HPDE6-E6E7 (cell line): ENCODE results near the gene SYNC.
"Not testable (repeated sequence)": the region's sequence is repeated elsewhere in the genome, so short reads cannot be mapped to it uniquely, and the experiment has no call there.

Source experiments
- DNase-seq: peaks from one replicate; pipeline ENCODE4 v3.0.0; 2011; ENCODE audit warnings: missing footprints; ENCODE audit errors: extremely low spot score

Gene SYNC

DNA sequence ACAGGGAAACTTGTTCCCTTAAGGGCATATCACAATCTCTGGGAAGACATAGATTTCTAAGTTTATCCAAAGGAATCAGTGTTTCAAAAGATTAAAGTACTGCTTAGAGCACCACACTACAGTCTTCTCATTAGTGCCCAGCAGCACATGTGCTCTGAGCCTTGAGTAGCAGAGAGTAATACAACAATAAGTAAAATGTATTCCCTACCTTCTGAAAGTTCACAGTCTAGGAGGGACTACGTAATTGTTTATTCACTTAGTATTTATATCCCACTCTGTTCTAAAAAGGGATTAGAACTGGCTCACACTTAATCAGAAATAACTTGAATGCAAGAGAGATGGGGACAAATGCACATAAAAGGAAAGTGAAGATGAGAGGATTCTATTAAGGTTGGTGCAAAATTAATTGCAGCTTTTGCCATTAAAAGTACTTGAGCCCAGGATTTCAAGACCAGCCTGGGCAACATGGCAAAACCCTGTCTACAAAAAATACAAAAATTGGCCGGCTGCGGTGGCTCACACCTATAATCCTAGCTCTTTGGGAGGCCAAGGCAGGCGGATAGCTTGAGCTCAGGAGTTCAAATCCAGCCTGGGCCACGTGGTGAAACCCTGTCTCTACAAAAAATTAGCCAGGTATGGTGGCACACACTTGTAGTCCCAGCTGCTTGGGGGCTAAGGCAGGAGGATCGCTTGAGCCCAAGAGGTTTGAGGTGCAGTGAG, 9.0 kb downstream of the SYNC start:
- DNase-seq: no peak

DNA sequence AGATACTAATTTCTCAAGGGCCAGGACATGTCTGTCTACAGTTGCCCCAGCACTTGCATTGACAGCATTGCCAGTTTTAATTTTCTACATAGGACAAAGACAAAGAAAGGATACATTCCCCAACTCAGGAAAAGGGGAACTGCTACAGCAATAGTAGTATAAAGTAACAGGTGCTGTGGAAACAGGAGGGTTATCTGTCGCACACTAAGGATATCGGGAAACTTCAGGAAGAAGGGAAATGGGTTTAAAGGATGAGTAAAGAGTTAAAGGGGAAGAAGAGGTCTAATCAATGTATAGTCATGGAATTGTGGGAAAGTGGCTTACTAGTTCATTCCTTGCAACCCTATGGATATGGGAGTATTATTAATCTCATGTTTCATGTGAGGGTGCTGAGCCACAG, 16.2 kb downstream of the SYNC start:
- no peak for DNase-seq

DNA sequence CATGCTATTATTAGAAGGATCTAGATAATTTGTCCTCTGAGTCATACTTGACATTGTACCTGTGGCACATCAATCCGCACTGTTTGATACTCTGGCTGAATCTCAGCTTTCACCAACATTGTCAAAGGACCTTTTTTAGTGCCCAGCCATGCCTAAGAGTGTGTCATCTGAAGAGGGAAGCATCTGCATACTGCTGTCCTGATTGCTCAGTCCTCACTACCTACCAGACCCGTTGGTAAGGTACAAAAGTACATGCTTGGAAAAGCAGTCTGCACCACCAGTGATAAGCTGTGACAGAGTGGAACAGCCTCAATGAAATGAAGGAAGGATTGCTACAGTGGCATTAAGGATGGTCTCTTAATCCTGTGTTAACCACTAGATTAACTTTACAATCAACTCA, 17.1 kb downstream of the SYNC start:
- no peak for DNase-seq

DNA sequence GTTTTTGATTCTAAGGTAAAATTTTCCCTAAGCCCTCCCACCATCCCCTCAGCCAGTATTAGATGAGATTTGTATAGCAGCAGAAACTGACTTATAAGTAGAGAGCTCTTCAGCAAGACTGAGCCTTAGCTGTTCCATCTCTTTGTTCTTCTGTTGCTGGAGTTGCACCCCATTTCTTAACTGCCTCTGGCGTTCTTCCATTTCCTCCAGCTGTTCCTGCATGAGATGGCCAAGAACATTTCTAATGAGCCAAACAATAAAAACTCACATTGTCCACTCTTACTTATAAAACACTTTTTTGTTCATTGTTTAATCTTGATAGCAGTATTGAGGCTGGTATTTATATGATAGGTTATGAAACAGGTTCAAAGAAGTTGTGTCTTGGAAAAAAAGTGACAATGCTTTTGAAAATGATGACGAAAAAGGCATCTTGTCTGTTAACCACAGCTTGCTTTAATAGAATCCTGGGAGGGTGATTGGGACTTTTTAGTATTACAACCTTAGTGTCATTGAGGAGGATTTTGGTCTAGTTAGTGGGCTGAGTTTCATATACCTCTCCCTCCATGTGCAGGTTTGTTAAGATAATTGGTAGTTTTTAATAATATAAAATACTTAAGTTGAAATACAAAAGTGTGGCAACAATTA, 18.3 kb downstream of the SYNC start:
- no peak for DNase-seq

DNA sequence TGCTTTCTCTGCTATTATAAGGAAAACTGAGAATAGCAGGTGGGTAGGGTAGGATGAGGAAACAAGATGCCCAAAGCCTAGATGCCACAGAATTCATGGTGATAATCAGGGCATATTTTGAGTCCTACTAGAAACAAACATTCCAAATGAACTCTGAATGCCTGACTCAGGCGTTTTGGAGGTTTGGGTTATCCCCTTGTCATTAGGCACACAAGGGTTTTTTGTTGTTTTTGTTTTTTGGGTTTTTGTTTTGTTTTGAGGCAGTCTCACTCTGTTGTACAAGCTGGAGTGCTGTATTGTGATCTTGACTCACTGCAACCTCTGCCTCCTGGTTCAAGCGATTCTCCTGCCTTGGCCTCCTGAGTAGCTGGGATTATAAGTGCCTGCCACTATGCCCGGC, 19.2 kb downstream of the SYNC start:
- DNase-seq: no peak

DNA sequence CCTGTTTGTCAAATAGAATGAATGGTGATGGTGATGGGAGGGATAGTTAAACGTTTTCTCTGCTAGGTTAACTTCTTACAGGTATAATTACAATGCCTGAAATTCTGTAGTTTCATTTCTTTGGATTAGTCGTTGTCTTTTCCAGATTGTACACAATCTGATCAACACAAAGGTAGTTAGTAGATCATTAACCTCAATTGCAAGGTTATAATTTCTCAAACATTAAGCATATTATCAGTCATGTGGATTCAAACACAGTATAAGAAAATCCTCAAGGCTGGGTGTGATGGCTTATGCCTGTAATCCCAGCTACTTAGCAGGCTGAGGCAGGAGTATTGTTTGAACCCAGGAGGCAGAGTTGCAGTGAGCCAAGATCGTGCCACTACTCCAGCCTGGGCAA, 20.6 kb downstream of the SYNC start:
- DNase-seq: no peak

DNA sequence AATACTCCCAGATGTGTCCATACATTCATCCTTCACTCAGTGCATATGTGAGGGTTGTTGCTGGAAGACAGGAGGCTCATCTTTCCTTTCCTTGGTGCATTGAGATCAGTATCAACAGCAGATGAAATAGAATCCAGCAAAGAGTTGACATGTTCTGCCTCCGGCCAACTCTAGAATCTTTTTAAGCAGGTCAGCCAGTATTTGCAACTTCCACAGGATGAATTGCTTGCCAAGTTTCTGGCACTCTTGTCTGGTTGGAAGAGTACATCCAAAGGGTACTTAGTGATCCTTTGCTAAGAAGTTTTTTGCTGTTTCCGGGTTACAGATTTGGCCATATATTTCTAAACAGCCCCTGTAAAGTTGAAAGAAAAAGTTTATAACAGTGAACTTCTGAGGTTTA, 21.1 kb downstream of the SYNC start:
- DNase-seq: no peak

DNA sequence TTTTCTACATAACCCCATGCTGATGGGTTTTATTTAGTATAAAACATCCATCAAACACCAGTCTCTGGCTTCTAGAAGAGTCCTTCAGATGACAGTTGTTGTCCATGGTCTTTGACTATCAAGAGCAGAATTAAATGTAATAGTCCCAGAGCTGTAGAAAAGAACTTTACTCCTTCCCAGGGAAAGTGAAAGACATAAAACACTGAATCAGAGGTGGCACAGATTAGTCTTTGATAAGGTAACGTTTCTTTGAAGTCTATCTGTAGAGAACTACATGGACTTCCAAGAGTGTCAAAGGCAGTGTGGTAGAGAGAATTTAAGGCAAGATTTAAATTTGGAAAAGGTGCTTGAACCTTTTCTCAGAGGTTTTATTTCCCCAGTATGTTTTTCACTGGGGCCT, 21.9 kb downstream of the SYNC start:
- no peak for DNase-seq

DNA sequence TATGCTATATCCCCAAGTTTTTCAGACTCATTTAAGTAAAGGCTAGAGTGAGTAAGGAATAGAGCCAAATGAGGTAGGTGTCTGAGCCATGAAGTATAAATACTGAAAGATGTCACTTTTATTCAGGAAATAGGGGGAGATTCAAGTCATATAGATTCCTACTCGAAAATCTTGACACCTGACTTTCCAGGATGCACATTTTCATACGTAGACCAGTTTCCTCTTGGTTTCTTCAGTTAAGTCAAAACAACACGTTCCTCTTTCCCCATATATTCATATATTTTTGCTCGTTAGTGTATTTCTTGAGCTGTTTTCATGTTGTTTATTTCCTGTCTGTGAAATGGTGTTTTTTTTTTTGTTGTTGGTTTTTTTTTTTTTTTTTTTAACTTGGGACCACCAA, 22.6 kb downstream of the SYNC start:
- DNase-seq: not testable (repeated sequence)

DNA sequence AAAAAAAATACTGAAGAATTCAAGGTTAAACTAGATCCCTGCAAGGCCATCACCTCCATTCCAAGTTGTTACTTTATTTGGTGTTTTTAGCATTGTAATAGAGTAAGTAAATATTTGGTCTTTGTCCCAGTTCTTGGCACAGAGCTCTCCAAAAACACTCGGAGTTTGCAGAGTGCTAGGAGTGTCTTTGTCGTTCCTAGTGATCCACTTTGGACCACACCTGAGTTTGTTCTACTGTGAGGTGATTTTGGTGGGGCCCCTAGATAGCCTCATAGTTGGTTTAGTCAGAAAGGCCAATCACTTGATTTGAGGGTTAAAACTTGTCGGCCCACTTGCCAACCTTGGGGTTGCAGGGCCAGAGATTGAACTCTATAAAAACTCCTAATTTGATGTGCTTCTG, 25.6 kb downstream of the SYNC start:
- no peak for DNase-seq

DNA sequence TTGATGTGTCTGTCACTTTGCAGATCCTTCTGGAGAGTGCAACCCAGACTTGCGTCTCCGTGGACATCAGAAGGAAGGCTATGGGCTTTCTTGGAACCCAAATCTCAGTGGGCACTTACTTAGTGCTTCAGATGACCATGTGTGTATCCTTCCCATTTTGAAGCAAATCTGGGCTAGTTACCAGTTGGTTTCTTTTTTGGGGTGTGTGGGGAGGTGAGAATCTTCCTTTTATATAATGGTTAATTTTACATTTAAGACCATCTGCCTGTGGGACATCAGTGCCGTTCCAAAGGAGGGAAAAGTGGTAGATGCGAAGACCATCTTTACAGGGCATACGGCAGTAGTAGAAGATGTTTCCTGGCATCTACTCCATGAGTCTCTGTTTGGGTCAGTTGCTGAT, 33.9 kb downstream of the SYNC start:
- not testable (repeated sequence) for DNase-seq

DNA sequence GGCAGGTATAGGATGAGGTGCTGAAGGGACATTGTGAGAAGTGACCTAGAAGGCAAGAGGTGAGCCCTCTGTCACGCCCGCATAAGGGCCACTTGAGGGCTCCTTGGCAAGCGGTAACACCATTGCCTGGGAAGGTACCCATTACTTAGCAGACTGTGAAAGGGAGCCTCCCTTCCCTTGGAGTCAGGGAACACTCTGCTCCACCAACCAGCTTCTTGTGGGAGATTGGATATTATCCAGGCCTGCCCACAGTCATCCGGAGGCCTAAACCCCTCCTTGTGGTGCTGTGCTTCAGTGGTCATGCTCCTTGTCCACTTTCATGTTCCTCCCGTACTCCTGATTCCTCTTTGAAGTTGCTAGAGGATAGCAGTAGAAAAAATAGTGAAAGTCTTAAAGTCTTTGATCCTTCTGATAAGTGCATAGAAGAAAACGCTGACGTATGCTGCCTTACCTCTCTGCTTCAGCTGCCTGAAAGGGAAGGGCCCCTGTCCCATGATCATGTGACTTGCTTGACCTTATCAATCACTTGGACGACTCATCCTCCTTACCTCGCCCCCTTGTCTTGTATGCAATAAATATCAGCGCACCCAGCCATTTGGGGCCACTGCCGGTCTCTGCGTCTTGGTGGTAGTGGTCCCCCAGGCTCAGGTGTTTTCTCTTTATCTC, 35.5 kb downstream of the SYNC start:
- DNase-seq: no peak

DNA sequence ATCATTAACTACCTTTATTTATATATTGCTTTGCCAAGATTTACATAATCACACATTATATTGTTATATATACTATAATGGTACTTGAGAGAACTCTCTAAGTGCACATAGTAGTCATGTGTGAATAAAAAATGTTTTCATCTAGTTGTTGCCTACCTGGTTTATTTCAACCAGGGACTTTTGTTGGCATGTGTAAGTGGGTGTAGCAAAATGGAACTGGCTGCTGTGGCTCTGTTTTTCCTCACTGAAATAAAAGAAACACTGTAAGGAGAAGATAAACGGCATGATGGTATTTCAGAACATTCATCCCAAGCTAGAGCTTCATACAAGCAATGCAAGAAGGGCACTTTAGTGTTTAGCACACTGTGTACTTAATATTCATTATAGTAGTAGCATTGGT, 36.7 kb downstream of the SYNC start:
- DNase-seq: no peak

DNA sequence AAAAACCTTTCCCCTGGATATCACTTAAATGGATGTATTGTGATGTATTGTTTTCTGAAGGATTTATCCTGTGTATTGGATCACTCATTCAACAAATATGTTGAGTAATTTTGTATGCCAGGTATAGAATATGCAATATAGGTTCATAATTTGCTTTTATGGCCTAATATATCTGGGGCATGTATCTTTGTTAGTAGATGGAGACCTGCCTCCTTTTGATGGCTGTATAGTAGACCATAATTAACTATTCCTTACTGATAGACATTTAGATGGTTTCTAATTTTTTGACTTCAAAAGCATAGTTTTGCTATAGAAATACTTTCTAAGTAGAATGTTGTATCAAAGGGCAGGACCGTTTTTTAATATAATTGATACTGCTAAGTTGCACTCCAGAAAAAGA, 43.0 kb downstream of the SYNC start:
- DNase-seq: no peak

DNA sequence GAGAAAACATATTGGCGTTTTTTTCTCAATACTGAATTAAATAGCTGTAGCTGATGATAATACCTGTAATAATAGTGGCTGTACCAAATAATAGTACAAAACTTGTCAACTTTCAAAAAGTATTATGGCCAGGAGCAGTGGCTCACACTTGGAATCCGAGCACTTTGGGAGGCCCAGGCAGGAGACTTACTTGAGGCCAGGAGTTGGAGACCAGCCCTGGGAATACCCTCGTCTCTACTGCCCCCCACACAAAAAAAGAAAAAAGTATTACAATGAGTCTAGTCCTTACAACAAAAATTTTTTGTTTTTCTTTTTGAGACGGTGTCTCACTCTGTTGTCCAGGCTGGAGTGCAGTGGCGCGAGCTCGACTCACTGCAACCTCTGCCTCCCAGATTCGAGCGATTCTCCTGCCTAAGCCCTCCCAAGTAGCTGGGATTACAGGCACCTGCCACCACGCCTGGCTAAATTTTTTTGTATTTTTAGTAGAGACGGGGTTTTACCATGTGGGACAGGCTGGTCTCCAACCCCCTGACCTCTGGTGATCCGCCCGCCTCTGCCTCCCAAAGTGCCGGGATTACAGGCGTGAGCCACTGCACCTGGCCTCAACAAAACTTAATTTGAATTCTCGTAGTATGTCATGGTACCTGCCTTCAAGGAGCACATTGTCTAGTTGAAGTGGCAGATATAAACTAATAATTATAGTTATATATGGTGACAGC, 50.2 kb downstream of the SYNC start:
- no peak for DNase-seq

DNA sequence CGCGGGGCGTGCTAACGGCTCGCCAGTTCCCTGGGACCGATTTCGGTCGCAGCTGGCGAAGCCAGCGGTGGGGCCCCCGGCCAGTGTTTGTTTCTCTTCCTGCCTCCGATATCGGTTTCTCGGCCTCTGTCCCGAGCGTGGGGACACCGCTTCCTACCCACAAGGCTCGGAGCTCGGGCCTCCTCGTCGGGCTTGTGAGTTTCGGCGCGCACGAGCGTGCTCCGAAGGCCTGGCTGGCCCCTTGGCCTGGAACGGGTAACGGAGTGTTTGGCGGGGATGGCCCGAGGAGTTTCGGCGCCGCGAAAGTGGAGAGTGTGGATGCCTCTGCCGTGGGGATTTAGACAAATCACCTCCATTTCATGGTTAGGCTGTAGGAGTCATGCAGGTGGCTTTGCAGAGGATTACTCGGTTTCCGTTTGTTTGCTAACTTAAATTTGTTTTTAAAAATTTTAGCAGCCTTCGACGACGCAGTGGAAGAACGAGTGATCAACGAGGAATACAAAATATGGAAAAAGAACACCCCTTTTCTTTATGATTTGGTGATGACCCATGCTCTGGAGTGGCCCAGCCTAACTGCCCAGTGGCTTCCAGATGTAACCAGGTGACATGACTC, 51.0 kb downstream of the SYNC start:
- peak; percentile 31 for DNase-seq

DNA sequence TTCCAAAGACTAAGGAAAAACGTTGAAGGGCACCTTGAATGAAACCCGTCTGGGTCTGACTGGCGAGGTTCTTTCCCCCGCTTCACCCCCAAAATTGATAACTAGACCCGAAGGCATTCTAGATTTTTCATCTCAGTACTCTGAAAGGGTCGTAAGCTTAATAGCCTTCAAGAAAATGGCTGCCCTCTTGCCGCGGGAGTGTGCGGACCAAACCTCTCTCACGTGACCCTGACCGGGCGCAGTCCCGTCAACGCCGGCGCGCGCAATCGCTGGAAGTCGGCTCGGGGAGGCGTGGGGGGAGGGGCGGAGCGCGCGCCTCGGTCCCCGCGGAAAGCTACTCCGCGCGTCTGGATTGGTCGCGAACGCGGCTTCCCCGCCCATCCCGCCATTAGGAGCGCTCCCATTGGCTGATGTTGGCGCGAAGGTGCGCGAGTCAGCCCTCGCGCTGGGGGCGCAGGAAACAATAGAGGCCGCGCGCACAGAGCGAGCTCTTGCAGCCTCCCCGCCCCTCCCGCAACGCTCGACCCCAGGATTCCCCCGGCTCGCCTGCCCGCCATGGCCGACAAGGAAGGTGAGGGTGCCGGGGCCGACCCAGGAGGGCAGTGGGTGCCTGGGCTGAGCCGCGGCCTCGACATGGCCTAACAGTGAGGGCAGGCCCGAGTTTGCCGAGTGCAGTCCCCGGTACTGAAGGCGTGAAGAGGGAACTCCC, 51.7 kb downstream of the SYNC start, which contains the start of gene RBBP4:
Gene RBBP4, plus strand, starts transcription at position 457 of the 709 bp plus-strand sequence. Its CDS starts 99 bp downstream, at position 556.
- DNase-seq: peak; percentile 96

DNA sequence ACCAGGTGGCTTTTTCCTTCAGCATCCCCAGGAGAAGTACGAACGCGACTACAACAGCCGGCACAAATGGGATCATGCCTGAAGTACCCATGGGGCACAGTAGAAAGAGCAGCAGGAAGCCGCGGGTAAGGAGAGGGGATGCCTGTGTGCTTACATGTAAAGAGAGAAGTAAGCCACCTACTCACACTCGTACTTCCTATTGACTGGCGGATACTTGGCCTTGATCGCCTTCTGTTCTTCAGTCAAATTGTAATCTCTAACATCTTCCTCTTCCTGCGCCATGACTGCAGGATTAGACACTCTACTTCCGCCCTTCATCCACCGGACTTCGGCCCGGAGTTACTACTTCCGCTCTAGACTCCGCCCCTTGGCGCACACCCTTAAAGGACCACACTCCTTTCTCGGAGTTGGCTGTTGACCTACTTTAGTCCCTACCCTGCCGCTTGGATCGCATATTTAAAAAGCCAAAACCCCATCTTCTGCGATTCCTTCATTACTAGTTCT, 52.3 kb downstream of the SYNC start, which contains the start of gene ZBTB8OS:
Gene ZBTB8OS, minus strand, starts transcription at position 303 of the 504 bp plus-strand sequence. Its CDS starts 21 bp downstream, at position 282.
- peak; percentile 93 for DNase-seq

DNA sequence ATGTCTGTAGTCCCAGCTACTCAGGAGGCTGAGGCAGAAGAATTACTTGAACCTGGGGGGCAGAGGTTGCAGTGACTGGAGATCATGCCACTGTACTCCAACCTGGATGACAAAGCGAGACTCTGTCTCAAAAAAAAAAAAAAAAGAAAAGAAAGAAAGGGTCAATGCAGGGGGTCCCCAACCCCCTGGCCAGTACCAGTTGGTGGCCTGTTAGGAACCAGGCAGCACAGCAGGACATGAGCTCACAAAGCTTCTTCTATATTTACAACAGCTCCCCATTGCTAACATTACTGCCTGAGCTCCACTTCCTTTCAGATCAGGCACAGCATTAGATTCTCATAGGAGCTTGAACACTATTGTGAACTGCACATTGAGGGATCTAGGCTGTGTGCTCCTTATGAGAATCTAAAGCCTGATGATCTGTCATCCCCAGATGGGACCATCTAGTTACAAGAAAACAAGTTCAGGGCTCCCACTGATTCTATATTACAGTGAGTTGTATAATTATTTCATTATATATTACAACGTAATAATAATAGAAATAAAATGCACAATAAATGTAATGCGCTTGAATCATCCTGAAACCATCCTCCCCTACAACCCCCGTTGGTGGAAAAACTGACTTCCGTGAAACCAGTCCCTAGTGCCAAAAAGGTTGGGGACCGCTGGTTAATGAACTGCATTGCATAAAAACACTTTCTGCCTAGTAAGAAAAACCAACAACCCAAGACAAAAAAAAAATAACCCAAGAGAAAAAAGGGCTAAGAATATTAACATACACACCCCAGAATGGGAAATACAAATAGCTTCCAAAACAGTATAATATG, 55.0 kb downstream of the SYNC start:
- DNase-seq: no peak

DNA sequence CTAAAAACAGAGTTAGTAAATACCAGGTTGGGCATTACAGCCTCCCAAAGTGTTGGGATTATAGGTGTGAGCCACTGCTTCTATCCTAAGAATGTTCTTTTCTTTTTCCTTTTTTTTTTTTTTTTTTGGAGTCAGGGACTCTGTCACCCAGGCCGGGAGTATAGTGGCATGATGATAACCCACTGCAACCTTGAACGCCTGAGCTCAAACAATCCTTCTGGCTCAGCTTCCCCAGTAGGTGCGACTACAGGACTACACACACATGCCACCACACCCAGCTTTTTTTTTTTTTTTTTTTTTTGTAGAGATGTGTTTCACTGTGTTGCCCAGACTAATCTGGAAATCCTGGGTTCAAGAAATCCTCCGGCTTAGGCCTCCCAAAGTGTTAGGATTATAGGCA, 58.1 kb downstream of the SYNC start:
- no peak for DNase-seq
